HG02981 (cell line): Measurements from ENCODE around the gene IRAG1.
"Not testable (repeated sequence)": the region's sequence is repeated elsewhere in the genome, so short reads cannot be mapped to it uniquely, and the experiment has no call there.

ENCODE experiments used
- ATAC-seq: cut with Tn5 transposase; IDR thresholded peaks from one replicate; pipeline ENCODE4 v1.9.1; 2021; ENCODE audit warnings: mild to moderate bottlenecking, moderate library complexity; ENCODE audit not compliant: unreplicated experiment

IRAG1 gene

DNA sequence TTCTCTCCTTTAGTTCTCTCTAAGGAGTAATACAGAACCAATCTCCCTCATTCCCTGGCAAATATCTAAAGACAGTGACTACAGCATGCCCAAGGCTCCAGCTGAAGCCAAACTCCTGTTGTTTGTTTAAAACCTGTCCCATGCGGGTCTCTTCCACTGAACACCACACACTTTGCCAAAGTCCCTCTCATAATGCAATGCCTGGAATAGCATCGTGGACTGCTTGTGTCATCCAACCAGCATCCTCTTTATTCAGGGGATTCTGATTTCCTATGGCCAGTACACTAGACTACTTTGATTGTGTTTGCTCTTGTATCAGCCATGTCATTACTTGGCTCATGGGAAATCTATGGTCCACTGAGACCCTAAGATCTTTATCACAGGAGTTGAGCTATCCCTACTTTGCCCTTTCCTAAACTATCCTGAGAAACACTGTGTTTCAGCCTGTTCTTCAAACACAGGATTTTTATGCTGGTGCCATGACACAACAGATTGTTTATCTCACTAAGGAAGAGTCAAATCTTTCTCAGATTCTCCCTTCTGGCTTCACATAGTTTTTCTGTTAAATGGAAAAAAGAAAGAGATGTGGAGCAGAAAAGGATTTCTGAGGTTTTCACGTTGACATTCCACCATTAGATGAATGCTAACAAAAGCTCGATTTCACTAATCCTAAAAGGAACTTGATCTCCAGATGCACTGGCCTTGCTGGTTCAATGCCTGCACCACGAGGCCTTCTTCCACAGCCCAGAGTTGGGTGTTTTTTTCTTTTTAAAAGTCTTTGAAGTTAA lies 15.9 kb upstream of the IRAG1 start:
- no peak for ATAC-seq

DNA sequence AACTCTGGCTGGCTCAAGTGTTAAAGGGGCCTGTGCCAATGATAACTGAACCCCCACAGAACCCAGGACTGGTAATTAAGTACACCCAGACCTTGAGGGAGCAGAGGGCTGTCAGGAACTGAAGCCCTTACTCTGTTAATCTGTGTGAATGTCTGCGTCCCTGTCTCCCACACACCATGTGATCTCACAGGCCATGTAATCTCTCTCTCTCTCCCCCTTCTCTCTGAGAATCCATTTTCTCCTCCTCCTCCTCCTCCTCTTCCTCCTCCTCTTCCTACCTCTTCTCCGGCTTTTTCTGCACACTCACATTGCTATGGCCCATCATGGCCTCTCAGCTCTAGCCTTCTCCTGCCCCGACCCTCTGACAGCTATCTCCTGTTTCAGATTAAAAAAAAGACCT lies 14.6 kb upstream of the IRAG1 start:
- ATAC-seq, result no peak

DNA sequence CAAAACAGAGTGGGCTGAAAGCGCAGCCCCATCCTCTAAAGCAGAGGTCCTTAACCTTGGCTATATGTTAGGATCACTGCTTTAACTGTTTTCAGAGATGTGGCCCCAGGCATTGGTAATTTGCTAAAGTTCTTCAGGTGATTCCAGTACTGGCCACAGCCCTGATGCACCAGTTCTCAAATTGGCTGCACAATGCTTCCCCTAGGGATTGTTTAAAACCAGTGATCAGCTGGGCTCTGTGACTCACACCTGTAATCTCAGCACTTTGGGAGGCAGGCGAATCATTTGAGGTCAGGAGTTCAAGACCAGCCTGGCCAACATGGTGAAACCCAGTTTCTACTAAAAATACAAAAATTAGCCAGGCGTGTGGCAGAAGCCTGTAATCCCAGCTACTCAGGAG lies 8.4 kb upstream of the IRAG1 start:
- no peak for ATAC-seq

- ATAC-seq, result no peak
Observed at GRCh38 chr11:10699072-10699471, 5.5 kb upstream of the IRAG1 start.

- ATAC-seq, result no peak
Observed at GRCh38 chr11:10697323-10697620, 3.7 kb upstream of the IRAG1 start.

- no peak for ATAC-seq
Observed at GRCh38 chr11:10696468-10697322, 3.1 kb upstream of the IRAG1 start.

DNA sequence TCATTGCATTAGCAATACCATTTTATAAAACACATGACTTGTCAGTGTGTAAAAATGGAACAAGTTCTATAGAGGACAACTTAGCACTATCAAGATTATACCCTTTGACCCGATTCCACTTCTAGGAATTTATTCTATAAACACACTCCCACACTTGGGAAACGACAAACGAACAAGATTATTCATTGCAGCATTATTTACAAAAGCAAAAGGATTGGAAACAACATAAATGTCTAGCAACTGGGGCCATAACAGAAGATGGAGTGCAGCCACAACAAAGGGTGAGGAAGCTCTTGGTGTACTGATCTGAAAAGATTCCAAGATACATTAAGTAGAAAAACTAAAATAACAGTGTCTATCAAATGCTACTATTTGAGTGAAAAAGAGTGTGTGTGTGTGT lies 2.3 kb upstream of the IRAG1 start:
- no peak for ATAC-seq

DNA sequence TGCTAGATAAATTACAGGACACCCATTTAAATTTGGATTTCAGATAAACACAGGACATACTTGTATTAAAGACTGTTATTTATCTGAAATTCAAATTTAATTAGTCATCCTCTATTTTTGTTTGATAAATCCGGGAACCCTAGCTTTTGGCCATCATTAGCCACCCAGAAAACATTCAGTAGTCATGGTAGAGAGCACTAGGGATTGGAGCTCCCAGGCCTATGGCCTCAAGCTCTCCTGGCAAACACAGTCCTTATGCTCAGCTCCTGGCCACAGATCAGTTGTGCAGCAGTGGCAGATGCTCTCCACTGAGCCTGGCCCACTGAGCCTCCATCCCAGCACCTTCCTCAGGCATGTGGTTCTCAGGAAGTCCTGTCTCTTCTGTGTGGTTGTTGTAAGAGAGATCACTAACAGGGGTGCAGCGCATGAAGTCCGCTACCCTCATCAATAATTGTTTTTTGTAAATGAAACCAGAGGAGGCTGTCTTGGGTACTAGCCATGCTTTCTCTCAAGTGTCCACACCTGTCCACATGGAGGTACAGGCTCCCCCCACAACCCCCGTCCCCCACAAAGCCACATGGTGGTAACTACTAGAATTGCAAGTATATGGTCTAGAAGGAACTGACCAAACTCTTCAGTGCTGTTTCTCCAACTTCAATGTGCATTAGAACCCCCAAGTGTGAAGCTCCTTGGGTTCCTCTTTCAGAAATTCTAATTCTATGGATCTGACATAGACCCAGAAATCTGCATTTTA lies 1.1 kb upstream of the IRAG1 start:
- ATAC-seq, result no peak

GRCh38 chr11:10692531-10693115 lies 932 bp downstream of the IRAG1 start:
- ATAC-seq, result no peak

GRCh38 chr11:10688401-10688800 lies 5.2 kb downstream of the IRAG1 start:
- no peak for ATAC-seq

GRCh38 chr11:10686311-10686710 lies 7.2 kb downstream of the IRAG1 start:
- ATAC-seq, result no peak

GRCh38 chr11:10683429-10683828 lies 10.1 kb downstream of the IRAG1 start:
- ATAC-seq, result no peak

DNA sequence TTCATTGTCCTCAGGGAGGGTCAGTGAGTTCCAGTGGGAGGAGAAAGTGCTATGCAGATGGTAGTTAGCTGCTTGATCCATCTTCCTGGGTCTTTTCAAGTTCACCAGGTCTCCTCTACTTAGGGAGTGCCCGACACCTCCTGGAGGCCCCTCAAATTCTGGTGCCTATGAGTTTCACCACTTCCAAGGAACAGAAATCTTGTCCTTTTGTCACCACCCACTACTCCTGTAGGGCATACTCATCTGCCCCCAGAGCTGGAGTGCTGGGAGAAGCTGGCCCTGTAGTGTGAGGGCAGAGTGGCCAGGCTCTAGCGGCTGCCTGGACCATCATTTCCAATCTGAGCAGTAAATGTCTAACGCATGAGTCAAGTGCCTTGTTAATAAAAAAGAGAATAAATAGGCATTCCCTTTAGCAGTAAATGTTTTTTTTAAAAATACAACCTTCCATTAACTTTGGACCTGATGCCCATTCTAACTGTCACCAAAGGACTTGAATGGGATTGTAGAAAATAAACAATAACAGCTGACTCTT lies 12.5 kb downstream of the IRAG1 start:
- ATAC-seq, result no peak

- not testable (repeated sequence) for ATAC-seq
Observed at GRCh38 chr11:10680279-10680678, 13.3 kb downstream of the IRAG1 start.

DNA sequence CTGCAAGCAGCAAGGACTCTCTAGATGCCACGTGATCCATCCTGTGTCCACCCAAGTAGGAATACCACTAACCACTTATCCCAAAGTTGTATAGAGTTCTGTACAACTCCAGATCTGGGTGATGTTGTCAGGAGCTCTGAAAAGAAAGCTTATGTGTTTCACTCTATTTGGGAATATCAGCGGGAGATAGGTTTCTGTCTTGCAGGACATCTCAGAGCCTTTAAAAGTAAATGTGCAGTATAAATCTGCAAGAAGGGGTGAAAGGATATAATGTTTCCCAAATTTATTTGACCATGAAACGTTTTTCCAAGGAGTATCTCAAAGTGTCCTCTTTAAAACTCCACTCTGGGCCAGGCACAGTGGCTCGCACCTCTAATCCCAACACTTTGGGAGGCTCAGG lies 13.9 kb downstream of the IRAG1 start:
- no peak for ATAC-seq

GRCh38 chr11:10678101-10678500 lies 15.5 kb downstream of the IRAG1 start:
- no peak for ATAC-seq

DNA sequence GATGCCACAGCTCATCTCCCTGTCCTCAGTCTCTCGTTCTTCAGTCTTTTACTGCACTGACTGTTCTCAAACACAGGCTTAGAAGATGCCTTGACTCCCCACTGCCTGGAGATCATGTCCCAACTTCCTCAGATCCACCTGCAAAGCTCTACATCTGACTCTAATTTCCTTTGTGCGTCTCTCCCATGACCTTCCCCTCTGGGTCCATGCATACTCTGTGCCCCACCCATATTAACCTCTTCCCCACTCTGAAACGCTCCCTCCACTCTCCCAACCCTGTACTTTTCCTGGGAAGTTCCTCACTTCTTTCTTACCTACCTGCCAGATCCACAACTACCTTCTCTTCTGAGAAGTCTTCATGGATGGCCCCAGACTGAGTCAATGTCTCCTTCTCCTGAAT lies 16.6 kb downstream of the IRAG1 start:
- no peak for ATAC-seq

- no peak for ATAC-seq
Observed at GRCh38 chr11:10674911-10675440, 18.6 kb downstream of the IRAG1 start.

- ATAC-seq, result no peak
Observed at GRCh38 chr11:10674440-10674855, 19.1 kb downstream of the IRAG1 start.

DNA sequence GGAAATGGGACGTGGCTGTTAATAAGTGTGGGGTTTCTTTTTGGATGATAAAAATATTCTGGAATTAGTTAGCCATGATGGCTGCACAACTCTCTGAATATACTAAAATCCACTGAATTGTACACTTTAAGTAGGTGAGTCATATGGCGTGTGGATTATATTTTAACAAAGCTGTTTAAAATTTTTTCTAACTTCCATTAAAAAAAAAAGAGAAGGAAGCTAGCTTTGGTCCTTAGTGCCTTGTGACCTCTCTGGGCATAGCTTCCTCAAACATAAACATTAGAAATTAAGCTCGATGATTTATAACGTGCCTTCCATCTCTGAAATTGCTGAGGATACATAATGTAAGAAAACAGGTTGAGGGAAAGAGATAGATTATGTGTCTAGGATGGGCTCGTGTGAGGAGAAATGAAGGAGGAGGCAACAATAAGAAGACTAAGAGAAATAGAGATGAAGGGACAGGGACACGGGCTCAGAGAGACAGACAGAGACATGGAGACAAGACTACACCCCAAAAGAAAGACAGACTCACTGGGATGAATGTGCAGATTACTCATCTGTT lies 20.0 kb downstream of the IRAG1 start:
- ATAC-seq, result no peak
